Activated CD8-positive, alpha-beta memory T cell treated with anti-CD3 and anti-CD28 coated beads for 48 hours (primary cell): ENCODE data around the gene CUBN.
"Not testable (repeated sequence)": the region's sequence is repeated elsewhere in the genome, so short reads cannot be mapped to it uniquely, and the experiment has no call there.

Source experiments
- DNase-seq, 3 experiments: peaks; one replicate each; pipeline ENCODE4 v3.0.0-alpha.2; 2020; ENCODE audit warnings: low read depth in 2 of 3, low spot score in 2 of 3

Gene CUBN

DNA sequence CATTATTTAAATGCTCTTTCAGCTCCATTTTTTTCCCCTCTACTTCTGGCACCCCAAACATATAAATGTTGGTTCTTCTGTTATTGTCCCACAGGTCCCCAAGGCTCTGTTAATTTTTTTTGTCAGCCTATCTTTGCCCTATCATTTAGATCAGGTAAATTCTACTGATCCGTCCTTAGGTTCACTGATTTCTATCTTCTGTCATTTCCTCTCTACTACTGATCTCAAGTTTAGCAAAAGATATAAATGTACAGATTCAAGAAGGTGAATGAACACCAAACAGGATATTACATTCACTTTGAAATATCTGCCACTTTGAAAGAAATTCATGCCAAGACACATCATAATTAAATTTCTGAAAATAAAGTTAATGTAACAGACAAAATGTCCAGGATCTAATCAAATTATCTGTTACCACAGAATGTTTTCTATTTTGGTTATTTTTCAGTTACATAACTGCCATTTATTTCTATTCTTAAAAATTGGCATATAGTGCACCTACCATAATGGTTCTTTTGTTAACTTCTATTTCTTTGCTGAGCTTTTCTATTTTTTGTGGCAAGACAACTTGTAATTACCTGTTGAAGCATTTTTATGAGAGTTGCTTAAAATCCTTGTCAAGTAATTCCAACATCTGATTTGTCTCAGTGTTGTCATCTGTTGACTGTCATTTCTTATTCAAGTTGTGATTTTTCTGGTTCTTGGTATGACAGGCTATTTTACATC is 12.1 kb upstream of the CUBN start:
- DNase-seq, result no peak

DNA sequence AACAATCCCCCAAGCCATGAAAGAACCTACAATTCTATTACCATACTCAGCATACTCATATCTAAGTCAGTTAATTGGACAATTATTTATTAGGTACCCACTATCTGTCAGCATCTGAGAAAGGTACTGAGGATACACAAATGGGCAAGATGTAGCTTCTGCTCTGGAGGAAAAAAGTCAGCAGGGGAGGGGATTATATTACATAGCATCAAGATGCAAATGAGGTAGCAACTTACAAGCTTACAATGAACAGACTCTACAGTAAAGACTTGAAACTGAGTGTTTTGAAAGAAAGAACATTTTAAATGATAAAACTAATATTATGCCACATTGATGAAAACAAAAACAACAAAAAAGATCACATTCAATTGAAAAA is 10.8 kb upstream of the CUBN start:
- DNase-seq, result no peak

- no peak for DNase-seq
Measured at GRCh38 chr10:17138460-17139042, 8.9 kb upstream of the CUBN start.

DNA sequence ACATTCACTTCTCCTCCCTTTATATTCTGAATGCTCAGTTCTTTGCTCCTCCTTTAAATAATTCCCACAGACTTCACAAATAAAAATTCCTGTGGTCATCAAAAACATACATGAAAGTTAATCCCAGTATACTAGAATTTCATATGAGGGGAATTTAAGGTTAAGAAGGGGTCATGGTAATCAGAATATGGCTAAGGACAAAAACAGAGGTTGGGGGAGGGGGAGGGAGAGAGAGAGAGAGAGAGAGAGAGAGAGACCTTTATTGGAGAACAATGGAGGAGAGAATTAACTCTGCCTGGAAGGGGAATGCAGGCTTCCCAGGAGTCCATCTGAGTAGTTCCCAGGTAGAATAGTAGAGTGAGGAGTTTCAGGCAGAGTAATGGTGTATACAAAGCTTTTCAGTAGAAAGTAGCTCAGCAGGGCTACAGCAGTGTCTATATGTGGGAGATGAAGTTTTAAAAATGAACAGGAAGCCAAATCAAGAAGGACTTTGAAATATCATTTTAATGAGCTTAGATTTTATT is 5.2 kb upstream of the CUBN start:
- no peak for DNase-seq

- no peak for DNase-seq
Measured at GRCh38 chr10:17134282-17134681, 4.7 kb upstream of the CUBN start.

GRCh38 chr10:17128261-17128660 is 1.4 kb downstream of the CUBN start:
- no peak for DNase-seq

GRCh38 chr10:17126327-17126726 is 3.3 kb downstream of the CUBN start:
- no peak for DNase-seq

- DNase-seq, result no peak
Measured at GRCh38 chr10:17125206-17125893, 4.3 kb downstream of the CUBN start.

DNA sequence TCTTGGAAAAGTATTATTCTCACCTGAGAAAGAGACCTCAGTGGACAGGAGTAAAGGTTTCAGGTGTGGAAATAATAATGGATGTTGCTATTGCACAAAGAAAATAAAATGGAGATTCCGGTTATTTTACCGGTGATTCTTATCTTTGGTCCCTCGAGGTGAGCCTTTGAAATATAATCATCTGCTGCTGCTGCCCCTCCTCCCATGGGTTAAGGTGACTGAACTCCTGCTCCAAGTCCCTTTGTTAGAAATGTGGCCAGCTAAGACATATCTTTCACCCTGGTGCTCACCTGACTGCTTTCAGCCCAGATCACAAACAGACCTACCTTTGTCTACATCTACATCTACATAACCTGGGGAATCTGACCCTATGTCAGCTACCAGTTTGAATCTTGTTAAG is 5.7 kb downstream of the CUBN start:
- DNase-seq, result no peak

- DNase-seq, result no peak
Measured at GRCh38 chr10:17122726-17123661, 6.6 kb downstream of the CUBN start.

- DNase-seq, result no peak
Measured at GRCh38 chr10:17122052-17122451, 7.6 kb downstream of the CUBN start.

- no peak for DNase-seq
Measured at GRCh38 chr10:17120694-17121093, 8.9 kb downstream of the CUBN start.

GRCh38 chr10:17119845-17120244 is 9.8 kb downstream of the CUBN start:
- DNase-seq, result no peak

DNA sequence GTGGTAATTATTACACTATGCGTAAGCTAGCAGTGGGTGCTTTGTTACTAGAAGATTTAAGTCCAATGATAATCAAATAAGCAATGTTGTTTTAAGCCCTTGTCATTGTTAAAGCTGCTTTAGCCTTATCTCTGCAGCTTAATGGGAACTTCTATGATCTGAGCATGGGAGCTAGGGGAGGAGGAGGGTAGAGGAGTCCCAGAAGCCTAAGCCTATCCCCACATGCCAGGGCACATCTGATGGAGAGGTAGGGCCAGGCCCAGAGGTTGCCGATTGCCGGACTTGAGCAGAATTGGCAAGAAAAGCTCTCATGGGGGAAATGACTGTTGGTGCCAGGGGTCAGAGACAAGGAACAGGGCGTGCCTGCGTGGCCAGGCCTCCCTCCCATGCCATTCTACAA is 13.4 kb downstream of the CUBN start:
- DNase-seq, result no peak

GRCh38 chr10:17115683-17116082 is 13.9 kb downstream of the CUBN start:
- DNase-seq, result no peak

DNA sequence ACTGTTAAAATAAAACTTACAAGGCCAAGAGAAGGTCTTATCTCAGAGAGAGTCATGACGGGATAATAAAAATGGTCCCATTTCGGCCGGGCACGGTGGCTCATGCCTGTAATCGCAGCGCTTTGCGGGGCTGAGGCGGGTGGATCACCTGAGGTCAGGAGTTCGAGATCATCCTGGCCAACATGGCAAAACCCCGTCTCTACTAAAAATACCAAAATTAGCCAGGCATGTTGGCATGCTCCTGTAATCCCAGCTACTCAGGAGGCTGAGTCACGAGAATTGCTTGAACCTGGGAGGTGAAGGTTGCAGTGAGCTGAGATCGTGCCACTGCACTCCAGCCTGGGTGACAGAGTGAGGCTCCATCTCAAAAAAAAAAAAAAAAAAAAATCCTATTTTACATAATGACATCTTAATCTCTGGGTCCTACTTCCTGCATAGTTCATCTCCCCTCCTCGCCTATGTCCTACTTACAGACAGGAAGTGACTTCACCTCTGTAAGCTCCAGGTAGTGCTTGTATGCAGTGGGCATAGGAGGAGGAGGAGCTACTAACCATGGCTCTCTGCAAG is 14.7 kb downstream of the CUBN start:
- not testable (repeated sequence) for DNase-seq

DNA sequence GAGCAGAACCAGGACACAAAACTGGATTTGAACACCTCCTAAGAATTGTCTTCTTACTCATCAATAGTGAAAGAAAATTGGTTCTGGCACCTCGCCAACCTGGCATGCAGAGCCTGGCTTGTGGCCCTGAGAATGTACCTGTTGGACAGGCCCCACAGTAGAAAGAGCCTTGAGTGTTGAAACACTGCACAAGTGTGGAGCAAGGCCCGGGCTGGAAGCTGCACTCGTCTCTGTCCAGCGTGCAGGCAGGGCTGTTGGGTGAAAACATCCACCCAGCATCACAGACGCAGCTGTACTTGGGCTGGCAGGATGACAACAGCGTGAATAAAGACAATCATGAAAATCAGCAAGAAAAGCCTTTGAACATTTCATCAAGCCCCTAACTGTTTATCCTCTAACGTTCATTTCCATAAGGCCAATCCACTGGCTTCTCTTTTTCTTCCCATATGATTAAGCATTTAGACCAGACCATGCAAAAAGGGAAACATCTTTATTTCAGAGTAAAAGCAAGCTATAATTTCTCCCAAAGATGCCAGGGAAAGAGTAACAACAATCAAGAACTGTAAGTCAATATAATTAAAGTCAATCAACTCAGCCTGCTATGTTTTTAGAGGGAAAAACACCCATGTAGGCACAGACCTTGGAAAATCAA is 15.6 kb downstream of the CUBN start:
- DNase-seq, result no peak

DNA sequence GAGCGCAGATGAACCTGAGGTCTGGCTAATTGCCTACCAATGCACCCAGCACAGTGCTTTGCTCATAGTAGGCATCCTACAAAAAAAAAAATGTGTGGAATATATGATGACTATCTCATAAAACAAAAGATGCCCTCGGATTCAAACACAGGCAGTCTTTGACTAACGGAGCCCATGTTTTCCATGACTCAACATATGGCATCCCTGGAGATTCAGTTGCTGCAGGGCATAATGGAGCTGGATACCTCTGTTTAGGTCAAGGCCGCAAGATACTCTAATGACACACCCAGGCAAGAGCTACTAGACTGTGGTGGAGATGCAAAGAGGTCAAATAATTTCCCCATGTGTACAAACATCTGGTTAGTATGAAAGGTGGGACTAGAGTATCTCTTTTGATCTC is 16.3 kb downstream of the CUBN start:
- DNase-seq, result no peak

DNA sequence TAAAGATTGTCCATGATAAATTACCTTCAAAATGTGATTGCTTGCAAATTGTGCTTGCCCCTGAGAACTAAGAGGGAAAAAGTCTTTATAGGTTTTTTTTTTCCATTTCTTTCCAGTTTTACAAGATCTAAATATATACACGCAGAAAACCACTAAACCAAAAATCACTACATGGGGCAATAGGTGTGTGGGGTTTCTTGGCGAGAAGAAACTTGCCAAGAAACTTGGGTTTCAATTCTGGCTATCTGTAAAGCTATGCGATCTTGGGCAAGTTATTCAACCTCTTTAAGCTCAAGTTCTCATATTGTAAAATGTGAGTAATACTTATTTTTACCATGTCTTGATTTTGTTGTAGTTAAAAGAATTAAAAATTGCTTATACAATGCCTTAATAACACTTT is 17.0 kb downstream of the CUBN start:
- DNase-seq, result no peak

GRCh38 chr10:17109475-17110207 is 20.0 kb downstream of the CUBN start:
- DNase-seq, result no peak
